HL-60 (cell line): ENCODE data around the gene ANKRD33B.

Experiments used
- DNase-seq, 2 experiments: peaks; one replicate each; pipeline ENCODE4 v3.0.0-alpha.2; 2010 to 2020; ENCODE audit warnings: low read depth in 1 of 2, low spot score in 1 of 2
- H3K27ac ChIP-seq: fragments of 250-450 bp; sonication (Bioruptor Pico); replicated peaks from 2 replicates; pipeline ENCODE4 v1.5.1; 2020; ENCODE audit warnings: mild to moderate bottlenecking, moderate library complexity
- H3K27me3 ChIP-seq: fragments of 250-450 bp; sonication (Bioruptor Pico); 2 replicates; pipeline ENCODE4 v1.5.1; 2021; ENCODE audit warnings: mild to moderate bottlenecking, moderate library complexity; ENCODE audit not compliant: insufficient read depth, poor library complexity, severe bottlenecking
- H3K4me3 ChIP-seq: replicated peaks from 2 replicates; pipeline ENCODE4 v1.5.1; 2011; ENCODE audit warnings: mild to moderate bottlenecking, control low read depth, low read length; ENCODE audit not compliant: insufficient read depth
- CTCF ChIP-seq: IDR thresholded peaks from one replicate; pipeline ENCODE4 v1.5.1; 2011; ENCODE audit warnings: low read length, control low read depth, inconsistent platforms; ENCODE audit not compliant: insufficient read depth
- GABPA ChIP-seq: IDR thresholded peaks from 2 replicates; pipeline ENCODE4 v1.6.1; 2012; ENCODE audit warnings: low read depth
- POLR2AphosphoS5 ChIP-seq: IDR thresholded peaks from 2 replicates; pipeline ENCODE4 v1.6.1; 2012; ENCODE audit warnings: low read depth
- REST ChIP-seq: IDR thresholded peaks from 2 replicates; pipeline ENCODE4 v1.6.1; 2012; ENCODE audit warnings: low read depth; ENCODE audit not compliant: insufficient replicate concordance
- SPI1 ChIP-seq: IDR thresholded peaks from 2 replicates; pipeline ENCODE4 v1.6.1; 2012; ENCODE audit warnings: low read depth, mild to moderate bottlenecking, borderline replicate concordance

ANKRD33B gene

GRCh38 chr5:10528056-10528816 lies 35.6 kb upstream of the ANKRD33B start:
- TF ChIP-seq GABPA (no peak), POLR2AphosphoS5 (no peak), REST (no peak), CTCF (no peak), SPI1 (no peak)
- DNase-seq = no peak
- H3K27me3 ChIP-seq = no peaks in the 10 kb centered on the region
- H3K27ac ChIP-seq = no peak overlapping the region
- no peak overlapping the region for H3K4me3 ChIP-seq

- no peak for DNase-seq
- Histone ChIP-seq H3K27ac (no peak overlapping the region), H3K27me3 (no peaks in the 10 kb centered on the region), H3K4me3 (no peak overlapping the region)
- TF ChIP-seq GABPA (no peak), SPI1 (no peak), POLR2AphosphoS5 (no peak), CTCF (no peak), REST (no peak)
Measured at GRCh38 chr5:10528827-10529226, 35.0 kb upstream of the ANKRD33B start.

- DNase-seq = no peak
- no peak overlapping the region for H3K27ac ChIP-seq
- H3K27me3 ChIP-seq = no peaks in the 10 kb centered on the region
- TF ChIP-seq POLR2AphosphoS5 = no peak
- TF ChIP-seq REST = no peak
- no peak for TF ChIP-seq GABPA
- no peak for TF ChIP-seq CTCF
- no peak for TF ChIP-seq SPI1
- no peak overlapping the region for H3K4me3 ChIP-seq
Measured at GRCh38 chr5:10530601-10531320, 33.1 kb upstream of the ANKRD33B start.
